ENCODE results near the gene MRPS2. TPM values are rescaled to one million over a fixed set of nuclear protein-coding genes. Genes with fewer than 3 reads are reported as not detected.

Gene MRPS2
- total and polyA plus RNA-seq, 9 of the 15 experiments (the other 6 are each of a cell fraction or from before 2014, with no cell fraction given) = 8.0 to 167 (median 81.3) TPM

- no peaks in the 10 kb centered on the region for H3K9me1 ChIP-seq (ENCODE audit: control insufficient read depth, insufficient read depth, low read length)
- H4K20me1 ChIP-seq (replicated peaks; ENCODE audit: control insufficient read depth, insufficient read depth, low read length) = no peaks in the 10 kb centered on the region
- H3K4me2 ChIP-seq (ENCODE audit: insufficient read depth, low read length) = peak overlapping the region; percentile 46; the same call in 1 of the 2 replicates
- no peaks in the 10 kb centered on the region for H3K9me3 ChIP-seq (replicated peaks; ENCODE audit: control insufficient read depth, insufficient read depth, low read depth, low read length)
- peaks cover 0 to 8% of the 10 kb centered on the region in 2 experiments; a peak in 2 of 5 replicates for H3K27me3 ChIP-seq (ENCODE audit: control insufficient read depth in 2 of 2, insufficient read depth in 2 of 2, low read length in 2 of 2)
- DNase-seq (ENCODE audit: extremely low read depth in 1 of 4, low spot score in 3 of 4) (no peak), FAIRE-seq (no peak), ATAC-seq (peak; percentile 73)
- peaks cover 9 to 39% of the 10 kb centered on the region in 2 experiments; a peak in 3 of 5 replicates for H3K4me1 ChIP-seq (replicated peaks in 1 of 2; ENCODE audit: control insufficient read depth in 2 of 2, insufficient read depth in 2 of 2, low read length in 2 of 2)
- ChIA-PET POLR2A (no interaction called here), CTCF (ENCODE audit: low intra/inter-chr PET ratio) (no interaction called here)
- intact Hi-C loops (cut with micrococcal nuclease) (no loop called here), in situ Hi-C loops (cut with MboI) (no loop called here)
- WGBS (ENCODE audit: insufficient coverage, low coverage, missing lambda C conversion rate) = 28% methylated on average over 5 of the region's 11 CpGs
- peak overlapping the region; percentile 54; the same call in 1 of the 2 replicates for H2AFZ ChIP-seq (ENCODE audit: low read depth, low read length)
- H3K79me2 ChIP-seq (ENCODE audit: control insufficient read depth, insufficient read depth, low read length) = no peaks in the 10 kb centered on the region
- H3K4me3 ChIP-seq = no peak overlapping the region
- no peaks in the 10 kb centered on the region for H3K36me3 ChIP-seq (ENCODE audit: control insufficient read depth, insufficient read depth, low read length)
- BruUV-seq (replicated peaks) = no TSS peak
- TF ChIP-seq TFE3 (CRISPR knock-in tag; IDR thresholded peaks at IDR 0.05) (no peak), GATAD2A (IDR thresholded peaks at IDR 0.05) (no peak), JUNB (CRISPR knock-in tag; conservative IDR thresholded peaks at IDR 0.05) (no peak), RBBP5 (IDR thresholded peaks at IDR 0.05; ENCODE audit: borderline replicate concordance, insufficient read depth, low read length, poor library complexity, severe bottlenecking) (no peak), ARID3A (IDR thresholded peaks at IDR 0.05; ENCODE audit: borderline replicate concordance, low read depth, low read length) (no peak), CBX5 (IDR thresholded peaks at IDR 0.05; ENCODE audit: borderline replicate concordance, low read depth) (no peak), KLF13 (tag; IDR thresholded peaks at IDR 0.05; ENCODE audit: borderline replicate concordance, low read depth) (no peak), TBP (optimal IDR thresholded peaks at IDR 0.05; ENCODE audit: low read depth, low read length) (no peak)
- peak overlapping the region in 1 of 2 experiments; percentile 60; a peak in 1 of 4 replicates for H3K9ac ChIP-seq (ENCODE audit: insufficient read depth in 1 of 2, low read depth in 2 of 2, low read length in 2 of 2)
- H3K27ac ChIP-seq (ENCODE audit: extremely low read depth, low read depth, low read length) = no peak overlapping the region
These were observed 25.7 kb downstream of the MRPS2 start for GRCh38 chr9:135526089-135526729.
